Activated CD4-positive, alpha-beta T cell treated with anti-CD3 and anti-CD28 coated beads for 4 hours (primary cell): Measurements from ENCODE around the gene NFIB.

Experiments used
- DNase-seq, 2 donors: peaks; one replicate each; pipeline ENCODE4 v3.0.0-alpha.2; 2020

Gene NFIB

GRCh38 chr9:14318934-14319580 is 5.1 kb upstream of the NFIB start:
- DNase-seq = no peak

DNA sequence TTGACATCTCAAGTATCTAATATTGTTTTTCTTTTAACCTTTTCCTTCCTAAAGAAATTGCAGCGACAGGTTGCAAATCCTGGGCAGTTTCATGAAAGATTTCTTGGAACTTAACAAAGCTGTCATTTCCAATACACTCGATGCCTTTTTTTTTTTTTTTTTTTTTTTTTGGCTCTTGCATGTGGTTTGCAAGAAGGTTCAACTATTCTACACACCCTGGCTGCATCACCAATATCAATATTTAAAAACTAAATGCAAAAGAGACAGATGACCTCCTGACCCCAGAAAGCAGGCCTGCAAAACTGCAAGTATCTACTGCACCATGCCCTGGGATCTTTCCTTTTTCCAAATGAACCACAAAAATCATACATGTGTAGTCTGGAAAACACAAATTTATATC is 4.4 kb upstream of the NFIB start:
- DNase-seq = no peak

DNA sequence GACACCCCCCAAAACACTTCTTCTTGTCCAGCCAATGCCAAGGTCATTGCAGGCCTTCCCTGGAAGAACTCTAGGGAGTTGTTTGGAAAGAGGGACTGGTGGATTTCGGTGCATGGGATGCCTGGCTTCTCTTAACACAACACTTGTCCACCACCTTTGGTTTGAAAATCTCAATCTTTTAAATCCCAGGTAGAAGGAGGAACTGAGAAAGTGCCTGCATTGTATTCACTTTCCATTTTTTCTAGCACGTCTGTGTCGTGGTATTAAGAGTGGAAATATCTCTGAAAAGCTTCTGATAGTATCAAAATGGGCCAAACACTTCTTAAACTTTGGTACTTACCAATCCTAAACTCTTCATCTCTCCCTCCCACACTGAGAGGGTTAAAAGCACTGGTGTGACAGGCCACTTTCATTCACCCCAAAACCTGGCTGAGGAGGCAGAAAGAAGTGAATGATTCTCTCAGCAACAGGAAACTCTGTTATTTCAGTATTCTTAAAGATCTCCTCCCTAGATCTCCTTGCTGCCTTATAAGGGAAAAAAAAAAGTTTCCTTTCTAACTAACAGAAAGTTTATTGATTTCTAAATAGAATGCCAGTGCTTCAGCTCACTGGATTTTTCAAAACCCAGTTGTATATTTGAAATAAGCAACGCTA is 3.9 kb upstream of the NFIB start:
- no peak for DNase-seq

- DNase-seq = no peak
These were observed 2.8 kb upstream of the NFIB start for GRCh38 chr9:14316602-14317300.

- DNase-seq = no peak
These were observed 2.1 kb upstream of the NFIB start for GRCh38 chr9:14315875-14316601.

GRCh38 chr9:14314929-14315874 is 1.3 kb upstream of the NFIB start:
- no peak for DNase-seq

- no peak for DNase-seq
These were observed 535 bp upstream of the NFIB start for GRCh38 chr9:14314424-14314928.

DNA sequence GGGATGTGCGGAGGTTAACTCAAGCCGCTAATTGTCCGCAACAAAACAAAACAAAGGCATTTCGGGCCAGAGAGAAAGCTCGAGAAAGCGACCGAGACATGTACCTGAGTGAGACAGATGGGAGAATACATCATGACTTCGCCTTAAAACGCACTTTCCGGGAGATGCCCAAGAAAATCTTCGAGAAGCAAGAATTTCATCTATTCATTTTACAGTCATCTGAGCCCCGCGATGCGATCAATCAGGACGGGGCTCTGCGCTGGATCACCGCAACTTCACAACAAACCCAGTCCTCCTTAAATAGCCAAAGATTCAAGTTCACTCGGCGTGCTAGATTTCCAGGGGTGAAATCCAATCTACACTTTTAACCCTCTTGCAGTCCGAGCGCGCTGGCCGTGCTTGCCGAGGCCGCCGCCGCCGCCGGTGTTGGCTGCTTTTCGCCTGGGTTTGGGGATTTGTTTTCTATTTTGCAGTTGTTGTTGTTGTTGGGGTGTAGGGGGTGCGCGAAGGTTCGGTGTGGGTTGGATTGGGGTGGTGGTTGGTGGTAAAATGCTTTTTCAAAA is 482 bp downstream of the NFIB start:
- DNase-seq = no peak

DNA sequence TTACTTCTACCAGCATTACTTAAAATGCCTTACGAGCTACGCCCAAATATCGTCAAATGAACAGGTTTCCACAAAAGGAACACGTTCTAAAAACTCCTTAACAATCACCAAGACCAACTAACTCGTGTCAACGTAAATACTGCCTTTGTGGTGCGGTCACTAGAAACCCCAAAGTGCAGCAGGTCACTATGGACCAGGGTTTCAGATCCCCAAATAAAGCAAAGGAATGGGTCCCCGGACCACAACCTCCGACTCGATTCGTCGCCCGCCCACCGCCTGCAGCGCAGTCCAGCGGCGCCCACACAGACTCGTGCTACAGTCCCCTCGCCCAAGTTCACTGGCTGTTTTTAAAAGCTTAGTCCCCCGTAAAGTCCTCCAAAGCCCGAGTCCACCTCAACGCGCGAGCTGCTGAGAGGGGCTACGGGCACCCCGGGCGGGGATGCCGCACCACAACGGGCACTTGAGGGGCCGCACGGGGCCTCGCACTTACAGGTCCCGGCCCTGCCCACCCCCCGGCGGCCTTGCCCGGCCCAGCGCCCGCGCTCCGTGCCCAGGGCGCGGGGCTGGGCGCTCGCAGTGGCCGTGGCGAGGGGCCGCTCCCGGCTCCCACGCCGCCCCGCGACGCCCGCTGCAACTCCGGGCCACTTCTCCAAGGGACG is 1.1 kb downstream of the NFIB start:
- DNase-seq = no peak

DNA sequence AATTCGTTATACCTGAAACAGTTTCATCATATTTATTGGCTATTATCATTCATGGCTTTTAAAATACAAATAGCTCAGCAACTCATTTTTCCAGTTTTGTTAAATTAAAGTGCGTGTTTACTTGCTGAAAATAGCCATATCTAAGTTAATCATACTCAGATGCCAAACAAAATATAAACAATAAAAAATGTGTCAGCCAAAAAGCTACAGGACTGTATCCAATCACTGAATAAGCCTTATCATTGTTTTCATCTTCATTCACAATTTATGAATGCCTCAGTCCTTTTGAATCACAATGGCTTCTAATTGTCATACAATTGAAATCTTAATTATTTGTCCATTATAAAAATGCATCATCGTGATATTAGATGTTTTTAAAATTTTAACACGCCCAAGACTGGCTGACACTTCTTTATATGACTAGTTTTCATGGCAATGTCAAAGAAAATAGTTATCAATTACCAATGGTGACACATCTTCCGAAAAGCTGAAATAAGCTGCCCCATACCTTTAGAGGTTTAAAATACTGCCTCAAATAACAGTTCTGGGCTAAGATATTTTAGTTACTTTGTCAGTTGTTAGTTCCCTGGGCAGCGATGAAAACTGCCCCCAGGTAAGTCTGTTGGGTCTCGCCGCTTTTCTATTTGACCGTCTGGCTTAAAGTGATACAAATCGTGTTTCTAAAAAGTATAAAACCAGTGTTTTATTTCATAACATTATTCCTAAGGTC is 1.8 kb downstream of the NFIB start:
- DNase-seq = no peak

- DNase-seq = no peak
These were observed 2.6 kb downstream of the NFIB start for GRCh38 chr9:14311171-14311949.

- no peak for DNase-seq
These were observed 3.6 kb downstream of the NFIB start for GRCh38 chr9:14310311-14310710.

DNA sequence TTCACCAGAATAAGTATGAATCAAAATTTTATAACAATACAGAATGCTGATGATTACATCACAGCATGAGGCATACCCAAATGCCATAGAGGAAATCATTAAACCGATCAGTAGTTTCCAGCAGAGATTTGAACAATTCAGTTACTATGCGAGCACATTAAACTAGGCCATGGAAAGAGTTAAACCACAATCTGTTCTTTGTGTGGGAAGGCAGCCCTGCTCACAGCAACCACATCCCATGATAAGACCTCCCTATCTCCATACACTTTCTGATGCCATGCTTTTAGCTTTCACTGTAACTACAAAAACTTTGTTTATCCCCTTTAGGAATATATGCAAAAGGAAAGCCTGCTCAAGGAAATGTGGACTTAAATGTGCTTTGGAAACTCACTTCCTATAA is 4.5 kb downstream of the NFIB start:
- DNase-seq = no peak

GRCh38 chr9:14308853-14309145 is 5.1 kb downstream of the NFIB start:
- DNase-seq = no peak

DNA sequence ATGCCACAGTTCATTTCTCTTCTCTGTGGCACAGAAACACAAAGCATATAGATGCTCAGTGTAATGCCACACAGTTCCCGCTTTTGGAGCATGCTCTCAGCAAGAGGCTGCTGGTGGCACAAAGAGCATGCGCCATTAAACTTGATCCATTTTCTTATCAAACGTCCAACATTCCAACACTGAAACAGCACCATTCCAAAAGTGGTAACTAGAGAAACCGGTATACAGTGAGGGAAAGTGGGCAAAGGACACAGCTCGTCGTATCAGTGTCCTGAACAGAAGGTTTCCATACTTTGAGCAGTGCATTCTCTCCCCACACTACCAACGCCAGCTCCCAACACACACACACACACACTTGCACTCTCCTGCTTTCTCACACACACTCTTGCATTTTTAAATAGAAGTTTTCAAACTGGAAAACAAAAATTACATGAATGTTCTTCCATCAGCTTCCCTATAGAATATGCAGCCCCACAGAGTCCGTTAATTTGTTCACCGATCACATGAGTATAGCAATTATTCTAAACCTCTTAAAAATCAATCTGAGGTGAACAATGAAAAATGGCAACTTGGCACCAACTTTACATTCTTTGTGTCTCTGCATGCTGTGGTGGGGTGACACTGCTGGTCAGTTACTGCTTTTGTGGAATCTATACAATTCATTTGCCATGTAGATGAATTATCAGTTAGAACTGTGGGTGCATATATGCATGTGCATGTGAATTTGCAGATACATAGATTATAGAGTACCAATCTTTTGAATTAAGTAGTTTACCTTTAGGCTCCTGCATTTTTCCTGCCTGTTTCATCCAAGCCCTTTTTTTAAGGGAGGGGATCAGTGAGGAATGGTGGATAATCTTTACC is 5.7 kb downstream of the NFIB start:
- no peak for DNase-seq

DNA sequence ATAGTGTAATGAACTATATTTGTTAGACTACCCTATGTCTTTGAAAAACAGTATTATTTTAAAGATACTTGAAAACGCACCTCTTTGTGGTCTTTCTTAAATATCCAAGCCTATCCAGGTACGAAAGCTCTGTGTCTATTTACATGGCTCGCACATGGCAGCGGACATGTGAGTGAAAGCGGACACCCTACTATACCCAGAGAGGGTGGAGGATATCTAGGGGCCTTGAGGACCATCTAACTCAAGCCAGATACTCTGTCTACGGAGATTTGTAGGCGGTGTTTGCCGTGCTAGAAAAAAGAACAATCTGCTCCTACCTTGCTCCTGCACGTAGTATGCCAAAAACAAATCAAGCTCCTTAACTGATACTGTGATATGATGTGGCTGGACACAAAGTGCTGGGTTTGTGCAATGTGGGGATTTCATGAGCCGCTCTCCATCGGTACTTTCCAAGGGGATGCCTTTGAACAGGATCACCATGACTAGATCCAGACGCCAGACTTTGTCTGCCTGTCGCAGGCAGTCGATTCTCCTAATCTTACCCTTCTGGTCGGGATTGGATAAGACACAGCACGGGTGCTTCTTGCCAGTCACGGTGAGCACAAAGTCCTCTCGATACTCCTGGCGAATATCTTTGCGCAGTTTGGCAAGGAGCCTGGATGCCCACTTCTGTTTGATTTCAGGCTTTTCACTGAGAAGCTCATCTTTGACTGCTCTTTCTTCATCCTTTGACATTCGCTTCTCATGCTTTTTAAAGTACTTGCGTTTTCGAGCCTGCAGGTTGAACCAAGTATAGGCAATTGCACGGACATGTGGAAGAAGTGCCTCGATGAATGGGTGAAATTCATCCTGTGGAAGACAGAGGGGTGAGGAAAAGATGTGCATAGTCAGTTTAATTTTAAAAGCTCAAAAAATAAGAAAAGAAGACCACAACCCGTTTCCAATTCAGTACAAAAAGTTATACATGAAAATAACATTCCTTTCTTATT is 7.0 kb downstream of the NFIB start:
- no peak for DNase-seq

DNA sequence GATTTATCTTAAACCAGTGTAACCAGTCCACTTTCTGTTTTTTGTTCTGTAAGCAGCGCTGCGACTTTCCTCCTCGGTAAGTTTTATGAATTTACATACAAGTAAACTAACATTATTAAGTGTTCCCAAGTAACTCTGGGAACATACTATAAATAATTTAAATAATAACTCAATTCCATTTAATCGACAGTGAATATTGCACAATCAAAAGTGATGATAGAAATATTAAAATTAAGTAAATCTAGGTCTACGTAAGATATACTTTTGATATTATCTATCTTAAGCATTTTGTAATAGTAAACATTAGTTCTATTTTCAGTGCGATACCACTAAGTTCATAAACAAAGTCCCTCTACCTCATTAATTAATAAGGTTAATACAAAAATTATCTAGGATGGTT is 7.8 kb downstream of the NFIB start:
- DNase-seq = no peak

GRCh38 chr9:14304259-14304658 is 9.7 kb downstream of the NFIB start:
- no peak for DNase-seq
